Trophoblast cell (in vitro differentiated cells and primary cell): Measurements from ENCODE around the gene ABI1.

ENCODE experiments used
- DNase-seq, 2 donors: peaks; one replicate each; pipeline ENCODE4 v3.0.0-alpha.2; 2016
- H2AFZ ChIP-seq: 2 replicates; pipeline ENCODE4 v1.6.1; 2013; ENCODE audit warnings: low read length, moderate library complexity, mild to moderate bottlenecking; ENCODE audit not compliant: insufficient read depth, poor library complexity
- H2AK5ac ChIP-seq: 2 replicates; pipeline ENCODE4 v1.6.1; 2013; ENCODE audit warnings: mild to moderate bottlenecking, low read length
- H2BK120ac ChIP-seq: 2 replicates; pipeline ENCODE4 v1.6.1; 2013; ENCODE audit warnings: low read length, mild to moderate bottlenecking, moderate library complexity; ENCODE audit not compliant: insufficient read depth, poor library complexity
- H2BK12ac ChIP-seq: 2 replicates; pipeline ENCODE4 v1.6.1; 2013; ENCODE audit warnings: mild to moderate bottlenecking, low read length, moderate library complexity
- H2BK5ac ChIP-seq: 2 replicates; pipeline ENCODE4 v1.6.1; 2013; ENCODE audit warnings: low read length, low read depth, moderate library complexity, mild to moderate bottlenecking; ENCODE audit not compliant: poor library complexity
- H3K14ac ChIP-seq: 2 replicates; pipeline ENCODE4 v1.6.1; 2013; ENCODE audit warnings: mild to moderate bottlenecking, low read length
- H3K18ac ChIP-seq: 2 replicates; pipeline ENCODE4 v1.6.1; 2013; ENCODE audit warnings: mild to moderate bottlenecking, low read length
- H3K23ac ChIP-seq: 2 replicates; pipeline ENCODE4 v1.6.1; 2013; ENCODE audit warnings: low read length
- H3K27ac ChIP-seq: 2 replicates; pipeline ENCODE4 v1.5.1; 2013; ENCODE audit warnings: low read depth, mild to moderate bottlenecking, inconsistent platforms, low read length, moderate library complexity
- H3K27me3 ChIP-seq: 2 replicates; pipeline ENCODE4 v1.6.1; 2013; ENCODE audit warnings: inconsistent platforms, mild to moderate bottlenecking, low read length, moderate library complexity; ENCODE audit not compliant: insufficient read depth
- H3K36me3 ChIP-seq, 2 experiments: 1 replicate in 1 of 2; 2 replicates in 1 of 2; pipeline ENCODE4 v1.6.1; 2013; ENCODE audit warnings: low read length in 2 of 2, mild to moderate bottlenecking in 2 of 2, moderate library complexity in 1 of 2; ENCODE audit not compliant: insufficient read depth in 2 of 2, control insufficient read depth in 1 of 2
- H3K4ac ChIP-seq: 2 replicates; pipeline ENCODE4 v1.6.1; 2013; ENCODE audit warnings: low read depth, mild to moderate bottlenecking, low read length, moderate library complexity
- H3K4me1 ChIP-seq, 2 experiments: 1 replicate in 1 of 2; 2 replicates in 1 of 2; pipeline ENCODE4 v1.6.1; 2013; ENCODE audit warnings: low read length in 2 of 2, mild to moderate bottlenecking in 2 of 2, moderate library complexity in 1 of 2; ENCODE audit not compliant: insufficient read depth in 2 of 2, control insufficient read depth in 1 of 2
- H3K4me2 ChIP-seq: 2 replicates; pipeline ENCODE4 v1.6.1; 2013; ENCODE audit warnings: inconsistent platforms, mild to moderate bottlenecking, low read length, moderate library complexity
- H3K4me3 ChIP-seq: 2 replicates; pipeline ENCODE4 v1.5.1; 2013; ENCODE audit warnings: mild to moderate bottlenecking, low read depth, low read length, inconsistent platforms
- H3K79me1 ChIP-seq: one replicate; pipeline ENCODE4 v1.6.1; 2013; ENCODE audit warnings: low read length
- H3K79me2 ChIP-seq: 2 replicates; pipeline ENCODE4 v1.6.1; 2013; ENCODE audit warnings: low read length, mild to moderate bottlenecking; ENCODE audit not compliant: control insufficient read depth, insufficient read depth, poor library complexity
- H3K9ac ChIP-seq: 2 replicates; pipeline ENCODE4 v1.6.1; 2013; ENCODE audit warnings: mild to moderate bottlenecking, low read length
- H3K9me3 ChIP-seq: 2 replicates; pipeline ENCODE4 v1.6.1; 2013; ENCODE audit warnings: low read depth, mild to moderate bottlenecking, control low read depth, inconsistent platforms, low read length; ENCODE audit not compliant: insufficient read depth
- H4K12ac ChIP-seq: 2 replicates; pipeline ENCODE4 v1.6.1; 2013; ENCODE audit warnings: low read depth, mild to moderate bottlenecking, low read length, moderate library complexity
- H4K8ac ChIP-seq: 2 replicates; pipeline ENCODE4 v1.6.1; 2013; ENCODE audit warnings: low read depth, mild to moderate bottlenecking, low read length, moderate library complexity
- H4K91ac ChIP-seq: one replicate; pipeline ENCODE4 v1.6.1; 2013; ENCODE audit warnings: low read depth, mild to moderate bottlenecking, low read length, moderate library complexity
- WGBS: extraction: QIAGEN DNeasy Blood & Tissue Kit; methylation state at CpG from one replicate; pipeline ENCODE4 v1.1.7; 2013; ENCODE audit warnings: missing lambda C conversion rate; ENCODE audit not compliant: insufficient read length, insufficient coverage; ENCODE audit errors: extremely low coverage; 5-methylcytosine and 5-hydroxymethylcytosine counted together

The ABI1 gene

GRCh38 chr10:26714415-26715136 is 146.2 kb downstream of the ABI1 start:
- no peak overlapping the region for H3K4me3 ChIP-seq
- H2AK5ac ChIP-seq = no peak overlapping the region
- H2BK120ac ChIP-seq = no peak overlapping the region
- H3K27ac ChIP-seq = no peak overlapping the region
- H4K8ac ChIP-seq = no peak overlapping the region
- H3K4ac ChIP-seq = no peak overlapping the region
- no peak overlapping the region for H3K4me2 ChIP-seq
- H3K79me2 ChIP-seq = no peaks in the 10 kb centered on the region
- no peak overlapping the region for H2BK12ac ChIP-seq
- no peaks in the 10 kb centered on the region for H3K9me3 ChIP-seq
- no peak overlapping the region for H3K18ac ChIP-seq
- DNase-seq = no peak
- peaks cover 8 to 12% of the 10 kb centered on the region in 2 experiments for H3K36me3 ChIP-seq
- H3K23ac ChIP-seq = no peak overlapping the region
- no peaks in the 10 kb centered on the region for H3K4me1 ChIP-seq
- no peak overlapping the region for H3K14ac ChIP-seq
- H3K27me3 ChIP-seq = no peaks in the 10 kb centered on the region
- H2BK5ac ChIP-seq = no peak overlapping the region
- H4K12ac ChIP-seq = no peak overlapping the region
- H3K9ac ChIP-seq = no peak overlapping the region
- no peak overlapping the region for H2AFZ ChIP-seq
- H4K91ac ChIP-seq = no peak overlapping the region
- no CpG with 5 or more reads among the region's 1 CpG for WGBS
- H3K79me1 ChIP-seq = no peaks in the 10 kb centered on the region

DNA sequence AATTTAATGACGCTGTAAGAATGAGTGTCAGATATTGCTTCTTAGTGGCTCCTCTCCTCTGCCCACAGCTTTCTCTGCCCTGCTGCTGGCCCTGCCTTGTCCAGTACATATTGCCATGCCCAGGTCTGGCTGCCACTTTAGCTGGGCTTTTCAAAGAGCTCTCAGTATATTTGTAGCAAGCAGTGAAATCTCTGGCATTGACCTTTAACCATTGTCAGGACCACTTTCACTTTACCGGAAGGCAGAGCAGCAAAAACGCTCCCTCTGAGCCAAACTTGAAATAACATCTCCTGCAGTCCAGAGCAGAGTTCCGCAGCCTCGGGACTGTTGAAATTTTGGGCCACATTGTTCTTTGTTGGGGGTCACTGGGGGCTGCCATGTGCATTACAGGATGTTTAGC is 149.4 kb downstream of the ABI1 start:
- Histone ChIP-seq H4K8ac (no peak overlapping the region), H3K36me3 (peaks cover 19 to 30% of the 10 kb centered on the region in 2 experiments), H3K4me1 (no peaks in the 10 kb centered on the region), H3K79me1 (no peaks in the 10 kb centered on the region), H2BK5ac (no peak overlapping the region), H4K91ac (no peak overlapping the region), H2AK5ac (no peak overlapping the region), H3K18ac (no peak overlapping the region), H2BK120ac (no peak overlapping the region), H3K9ac (no peak overlapping the region), H3K79me2 (no peaks in the 10 kb centered on the region), H3K4me3 (no peak overlapping the region), H3K14ac (no peak overlapping the region), H3K27me3 (no peaks in the 10 kb centered on the region), H3K4me2 (no peak overlapping the region), H2BK12ac (no peak overlapping the region), H3K27ac (no peak overlapping the region), H3K4ac (no peak overlapping the region), H4K12ac (no peak overlapping the region), H3K9me3 (peaks cover 2% of the 10 kb centered on the region), H2AFZ (no peak overlapping the region), H3K23ac (no peak overlapping the region)
- WGBS = no CpG with 5 or more reads among the region's 5 CpGs
- no peak for DNase-seq

DNA sequence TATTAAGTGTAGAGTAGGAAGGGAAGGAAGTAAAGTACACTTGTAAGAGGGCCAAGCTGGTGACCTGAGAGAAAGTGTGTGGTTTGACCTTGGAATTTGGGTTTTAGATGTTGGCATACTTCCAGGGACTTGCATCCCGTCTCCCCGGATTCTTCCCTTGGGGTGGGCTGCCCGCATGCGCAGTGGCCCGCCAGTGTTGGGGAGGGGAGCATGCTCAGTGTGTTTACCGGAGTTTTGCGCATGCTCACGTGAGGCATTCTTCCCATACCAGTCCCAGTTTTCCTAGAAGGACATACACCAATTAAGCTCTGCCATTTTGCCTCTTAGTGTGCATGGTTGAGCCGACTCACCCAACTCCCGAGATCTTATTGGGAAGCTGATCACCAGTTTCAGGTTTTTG is 153.8 kb downstream of the ABI1 start:
- Histone ChIP-seq H2AK5ac (no peak overlapping the region), H3K27me3 (no peaks in the 10 kb centered on the region), H3K14ac (no peak overlapping the region), H2BK120ac (no peak overlapping the region), H3K9ac (no peak overlapping the region), H3K79me1 (no peaks in the 10 kb centered on the region), H3K79me2 (no peaks in the 10 kb centered on the region), H4K91ac (no peak overlapping the region), H3K23ac (no peak overlapping the region), H2BK12ac (no peak overlapping the region), H3K4me2 (no peak overlapping the region), H4K12ac (no peak overlapping the region), H3K4me1 (no peaks in the 10 kb centered on the region), H3K4me3 (no peak overlapping the region), H3K36me3 (peaks cover 16 to 30% of the 10 kb centered on the region in 2 experiments), H3K18ac (no peak overlapping the region), H2BK5ac (no peak overlapping the region), H3K4ac (no peak overlapping the region), H3K9me3 (peaks cover 2% of the 10 kb centered on the region), H3K27ac (no peak overlapping the region), H2AFZ (no peak overlapping the region), H4K8ac (no peak overlapping the region)
- DNase-seq = no peak
- WGBS = no CpG with 5 or more reads among the region's 10 CpGs

GRCh38 chr10:26706206-26706605 is 154.6 kb downstream of the ABI1 start:
- H3K14ac ChIP-seq = no peak overlapping the region
- no peak overlapping the region for H4K12ac ChIP-seq
- no peak overlapping the region for H3K4ac ChIP-seq
- no peak overlapping the region for H3K4me2 ChIP-seq
- no peak overlapping the region for H3K18ac ChIP-seq
- H3K27me3 ChIP-seq = no peaks in the 10 kb centered on the region
- H3K4me1 ChIP-seq = no peaks in the 10 kb centered on the region
- no peak overlapping the region for H2BK12ac ChIP-seq
- no peak overlapping the region for H3K27ac ChIP-seq
- no peak overlapping the region for H2AFZ ChIP-seq
- H4K8ac ChIP-seq = no peak overlapping the region
- H2BK120ac ChIP-seq = no peak overlapping the region
- no peaks in the 10 kb centered on the region for H3K79me2 ChIP-seq
- peaks cover 20 to 32% of the 10 kb centered on the region in 2 experiments for H3K36me3 ChIP-seq
- H2BK5ac ChIP-seq = no peak overlapping the region
- no peak overlapping the region for H4K91ac ChIP-seq
- WGBS = no CpG with 5 or more reads among the region's 6 CpGs
- H3K9me3 ChIP-seq = peaks cover 2% of the 10 kb centered on the region
- H3K79me1 ChIP-seq = no peaks in the 10 kb centered on the region
- no peak overlapping the region for H2AK5ac ChIP-seq
- H3K9ac ChIP-seq = no peak overlapping the region
- H3K4me3 ChIP-seq = no peak overlapping the region
- no peak for DNase-seq
- no peak overlapping the region for H3K23ac ChIP-seq
